Colonic mucosa (tissue), 4 donors: ENCODE data around the gene RABGAP1L. TPM values are rescaled to one million over a fixed set of nuclear protein-coding genes. Genes with fewer than 3 reads are reported as not detected.
A peak's percentile ranks its signal among the peaks of the same experiment; 100 is the strongest.

Experiments used
- DNase-seq: peaks from one replicate; pipeline ENCODE4 v3.0.0-alpha.2; 2020
- H3K27ac ChIP-seq: fragments of 200-600 bp; one replicate; pipeline ENCODE4 v1.8.0; 2021
- H3K27me3 ChIP-seq: fragments of 200-600 bp; one replicate; pipeline ENCODE4 v1.8.0; 2021
- H3K36me3 ChIP-seq: fragments of 200-600 bp; one replicate; pipeline ENCODE4 v1.8.0; 2021
- H3K4me1 ChIP-seq: fragments of 200-600 bp; one replicate; pipeline ENCODE4 v1.8.0; 2021; ENCODE audit warnings: mild to moderate bottlenecking
- H3K4me3 ChIP-seq: fragments of 200-600 bp; one replicate; pipeline ENCODE4 v1.8.0; 2021
- H3K9ac ChIP-seq, 2 donors: one replicate each; pipeline ENCODE4 v1.7.0; 2013; ENCODE audit warnings: control low read depth in 2 of 2, low read depth in 2 of 2, low read length in 2 of 2
- H3K9me3 ChIP-seq: fragments of 200-600 bp; one replicate; pipeline ENCODE4 v1.8.0; 2021
- intact Hi-C: fragments of 100-400 bp; cut with DNase I; formaldehyde crosslinking; loops from one replicate; pipeline ENCODE4 v1.14.1; 2022
- total RNA-seq, 2 donors: library from RNA; stranded (reverse); fragmentation: NEBNext Ultra II Directional in 1 of 2; extraction: Animal tissue kit (Norgen Biotek cat#: 25700) in 1 of 2; gene quantifications; one replicate each; pipeline ENCODE4 v1.2.1, GENCODE V29; 2021
- TF ChIP-seq, protein P1 (sequence below): fragments of 200-600 bp; IDR thresholded peaks from one replicate; pipeline ENCODE4 v1.8.0; 2022; ENCODE audit warnings: antibody characterized with exemption, mild to moderate bottlenecking
- donor health status: healthy.
- donor health status: DM: no; HTN: no; CAD: no.
- donor health status: DM: no; HTN: no; CAD: no.

Gene RABGAP1L
- total RNA-seq, 2 donors from 2014 or later: 50.3 to 87.0 TPM

GRCh38 chr1:174766727-174767126, 607.4 kb downstream of the RABGAP1L start:
- intact Hi-C loops: no loop called here
- TF ChIP-seq, protein P1, sequence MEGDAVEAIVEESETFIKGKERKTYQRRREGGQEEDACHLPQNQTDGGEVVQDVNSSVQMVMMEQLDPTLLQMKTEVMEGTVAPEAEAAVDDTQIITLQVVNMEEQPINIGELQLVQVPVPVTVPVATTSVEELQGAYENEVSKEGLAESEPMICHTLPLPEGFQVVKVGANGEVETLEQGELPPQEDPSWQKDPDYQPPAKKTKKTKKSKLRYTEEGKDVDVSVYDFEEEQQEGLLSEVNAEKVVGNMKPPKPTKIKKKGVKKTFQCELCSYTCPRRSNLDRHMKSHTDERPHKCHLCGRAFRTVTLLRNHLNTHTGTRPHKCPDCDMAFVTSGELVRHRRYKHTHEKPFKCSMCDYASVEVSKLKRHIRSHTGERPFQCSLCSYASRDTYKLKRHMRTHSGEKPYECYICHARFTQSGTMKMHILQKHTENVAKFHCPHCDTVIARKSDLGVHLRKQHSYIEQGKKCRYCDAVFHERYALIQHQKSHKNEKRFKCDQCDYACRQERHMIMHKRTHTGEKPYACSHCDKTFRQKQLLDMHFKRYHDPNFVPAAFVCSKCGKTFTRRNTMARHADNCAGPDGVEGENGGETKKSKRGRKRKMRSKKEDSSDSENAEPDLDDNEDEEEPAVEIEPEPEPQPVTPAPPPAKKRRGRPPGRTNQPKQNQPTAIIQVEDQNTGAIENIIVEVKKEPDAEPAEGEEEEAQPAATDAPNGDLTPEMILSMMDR: no peak
- H3K27ac ChIP-seq: no peak overlapping the region
- no peaks in the 10 kb centered on the region for H3K4me1 ChIP-seq
- no peaks in the 10 kb centered on the region for H3K36me3 ChIP-seq
- no peak overlapping the region for H3K4me3 ChIP-seq
- H3K9ac ChIP-seq: no peak overlapping the region
- no peaks in the 10 kb centered on the region for H3K27me3 ChIP-seq
- H3K9me3 ChIP-seq: no peaks in the 10 kb centered on the region
- no peak for DNase-seq

GRCh38 chr1:174768516-174768915, 609.2 kb downstream of the RABGAP1L start:
- Histone ChIP-seq H3K27ac (no peak overlapping the region), H3K9ac (no peak overlapping the region), H3K36me3 (no peaks in the 10 kb centered on the region), H3K4me1 (no peaks in the 10 kb centered on the region), H3K27me3 (no peaks in the 10 kb centered on the region), H3K9me3 (no peaks in the 10 kb centered on the region), H3K4me3 (no peak overlapping the region)
- intact Hi-C loops: no loop called here
- TF ChIP-seq, protein P1: no peak
- DNase-seq: no peak

DNA sequence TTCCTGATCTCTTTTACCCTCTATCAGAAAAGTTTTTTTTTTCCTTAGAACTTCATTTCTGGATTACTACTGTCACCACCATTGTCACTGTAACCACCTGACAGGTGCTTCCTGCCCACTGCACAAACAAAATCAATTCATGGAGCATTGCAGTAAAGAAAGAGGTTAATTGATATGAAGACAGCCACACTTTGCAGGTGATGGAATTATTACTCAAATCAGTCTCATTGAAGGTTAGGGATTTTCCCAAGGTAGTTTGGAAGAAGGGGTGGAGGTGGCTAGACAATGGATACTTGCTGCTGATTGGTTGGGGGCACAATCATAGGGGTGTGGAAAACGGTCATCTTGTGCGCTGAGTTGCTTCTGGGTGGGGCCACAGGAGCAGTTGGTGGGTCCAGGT, 609.6 kb downstream of the RABGAP1L start:
- H3K9me3 ChIP-seq: no peaks in the 10 kb centered on the region
- no peaks in the 10 kb centered on the region for H3K4me1 ChIP-seq
- H3K36me3 ChIP-seq: no peaks in the 10 kb centered on the region
- DNase-seq: no peak
- TF ChIP-seq, protein P1: no peak
- H3K4me3 ChIP-seq: no peak overlapping the region
- intact Hi-C loops: no loop called here
- no peak overlapping the region for H3K9ac ChIP-seq
- no peaks in the 10 kb centered on the region for H3K27me3 ChIP-seq
- H3K27ac ChIP-seq: no peak overlapping the region

- no peaks in the 10 kb centered on the region for H3K27me3 ChIP-seq
- H3K9me3 ChIP-seq: no peaks in the 10 kb centered on the region
- H3K4me3 ChIP-seq: no peak overlapping the region
- H3K36me3 ChIP-seq: no peaks in the 10 kb centered on the region
- TF ChIP-seq, protein P1: peak; percentile 76
- no peak for DNase-seq
- no peak overlapping the region for H3K9ac ChIP-seq
- H3K27ac ChIP-seq: no peak overlapping the region
- no peaks in the 10 kb centered on the region for H3K4me1 ChIP-seq
- intact Hi-C loops: loop anchor here (5.0 to 10.0 kb wide), 2 partner anchors 212 to 355 kb away; no protein-coding TSS in a partner anchor
Observed at GRCh38 chr1:174769961-174770549, 610.7 kb downstream of the RABGAP1L start.

- DNase-seq: no peak
- Histone ChIP-seq H3K27ac (no peak overlapping the region), H3K4me3 (no peak overlapping the region), H3K4me1 (no peaks in the 10 kb centered on the region), H3K27me3 (no peaks in the 10 kb centered on the region), H3K9me3 (no peaks in the 10 kb centered on the region), H3K9ac (no peak overlapping the region), H3K36me3 (no peaks in the 10 kb centered on the region)
- TF ChIP-seq, protein P1: no peak
- intact Hi-C loops: loop anchor here (10.0 kb wide), 1 partner anchor 349 kb away; no protein-coding TSS in a partner anchor
Observed at GRCh38 chr1:174775621-174776020, 616.3 kb downstream of the RABGAP1L start.
